HG03097 (cell line): ENCODE results near the gene MTURN.
"Not testable (repeated sequence)": the region's sequence is repeated elsewhere in the genome, so short reads cannot be mapped to it uniquely, and the experiment has no call there.

Source experiments
- ATAC-seq: cut with Tn5 transposase; IDR thresholded peaks from one replicate; pipeline ENCODE4 v1.9.1; 2021; ENCODE audit not compliant: unreplicated experiment, low FRiP score

The MTURN gene

DNA sequence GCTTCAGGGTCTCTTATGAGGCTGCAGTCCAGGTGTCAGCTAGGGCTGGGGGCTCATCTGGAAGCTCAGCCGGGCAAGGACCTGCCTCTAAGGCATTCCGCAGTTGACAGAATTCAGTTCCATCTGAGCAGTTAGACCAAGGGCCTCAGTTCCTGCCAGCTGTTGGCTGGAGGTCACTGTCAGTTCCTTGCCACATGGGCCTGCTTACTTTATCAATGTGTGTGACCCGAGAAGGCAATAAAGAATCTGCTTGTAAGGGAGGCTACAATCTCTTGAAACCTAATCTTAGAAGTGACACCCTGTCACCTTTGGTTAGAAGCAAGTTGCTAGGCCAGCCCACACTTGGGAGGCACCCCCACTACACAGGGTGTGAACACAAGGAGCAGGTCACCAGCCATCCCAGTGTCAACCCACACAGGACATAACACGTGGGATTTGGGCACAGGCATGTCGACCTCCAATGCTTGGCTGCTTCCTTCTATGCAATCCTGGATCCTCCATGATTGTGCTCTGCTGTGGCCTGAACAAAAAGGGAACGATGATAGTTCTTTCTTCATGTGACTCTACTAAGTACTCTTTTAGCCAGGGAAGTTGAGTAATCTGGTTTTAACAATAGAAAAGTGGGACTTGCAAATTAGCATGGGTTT lies 41.8 kb downstream of the MTURN start:
- no peak for ATAC-seq

DNA sequence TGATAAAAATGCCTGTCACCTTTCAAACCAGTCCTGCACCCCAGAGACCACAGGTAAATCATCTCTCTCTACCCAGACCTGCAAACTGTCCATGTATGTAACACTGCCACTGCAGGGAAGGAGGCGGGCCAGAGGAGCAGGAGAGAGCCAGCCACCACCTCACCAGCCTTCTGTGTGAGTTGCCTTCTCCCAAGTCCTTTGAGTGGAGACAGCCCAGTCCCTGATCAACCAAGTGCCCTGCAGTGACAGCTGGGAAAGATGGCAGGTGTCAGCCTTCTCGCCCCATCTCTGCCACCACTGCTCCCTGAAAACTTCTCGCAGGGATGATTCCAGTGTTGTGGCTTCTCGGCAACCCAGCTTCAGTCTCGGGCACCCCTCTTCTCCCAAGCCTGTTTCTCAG lies 42.4 kb downstream of the MTURN start:
- no peak for ATAC-seq

DNA sequence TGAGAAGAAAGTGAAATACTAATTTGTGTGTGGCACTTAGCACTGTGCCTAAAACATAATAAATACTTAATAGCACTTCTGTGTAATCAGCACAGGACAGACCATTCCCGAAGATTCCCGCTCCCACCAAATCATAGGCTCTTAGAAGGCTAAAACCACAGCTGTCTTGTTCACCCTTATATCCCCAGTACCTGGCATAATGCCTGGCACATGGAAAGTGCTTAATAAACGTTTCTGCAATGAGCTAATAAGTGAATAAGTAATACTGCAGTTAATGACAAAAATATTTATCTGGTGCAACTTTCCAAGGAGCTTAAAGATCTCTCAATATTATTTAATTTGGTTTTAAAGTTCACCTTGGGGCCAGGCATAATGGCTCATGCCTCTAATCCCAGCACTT lies 43.2 kb downstream of the MTURN start:
- ATAC-seq, result no peak

DNA sequence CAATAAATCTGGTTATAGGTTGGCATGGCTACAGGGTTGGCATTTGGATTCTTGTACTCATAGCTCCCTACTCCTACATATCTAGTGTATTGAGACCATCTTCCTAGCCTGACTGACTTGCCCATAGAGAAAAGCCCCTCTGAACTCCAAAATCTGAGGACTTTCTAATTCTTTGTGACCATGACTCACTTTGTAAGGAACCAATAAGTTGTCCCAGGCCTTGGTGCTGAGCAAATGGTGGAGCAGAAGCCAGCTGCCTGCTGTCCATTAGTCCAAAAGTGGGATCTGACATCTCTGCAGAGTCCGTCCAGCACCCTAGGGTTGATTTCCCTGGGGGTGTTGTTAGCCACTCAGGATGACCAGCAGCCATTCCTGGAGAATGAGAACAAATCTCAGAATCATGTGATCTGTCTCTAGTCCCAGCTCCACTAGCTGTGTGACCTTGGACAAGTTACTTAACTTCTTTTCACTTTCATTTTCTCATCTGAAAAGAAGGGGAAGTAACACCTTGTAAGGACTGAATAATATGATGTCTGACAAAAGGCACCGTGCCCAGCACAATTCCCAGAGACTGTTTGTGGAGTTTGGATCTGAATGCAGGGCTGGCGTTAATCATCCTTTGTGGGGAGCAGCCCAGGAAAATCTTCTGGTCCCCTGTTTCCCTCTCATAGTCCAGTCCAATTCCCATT lies 44.1 kb downstream of the MTURN start:
- peak; percentile 74 for ATAC-seq

DNA sequence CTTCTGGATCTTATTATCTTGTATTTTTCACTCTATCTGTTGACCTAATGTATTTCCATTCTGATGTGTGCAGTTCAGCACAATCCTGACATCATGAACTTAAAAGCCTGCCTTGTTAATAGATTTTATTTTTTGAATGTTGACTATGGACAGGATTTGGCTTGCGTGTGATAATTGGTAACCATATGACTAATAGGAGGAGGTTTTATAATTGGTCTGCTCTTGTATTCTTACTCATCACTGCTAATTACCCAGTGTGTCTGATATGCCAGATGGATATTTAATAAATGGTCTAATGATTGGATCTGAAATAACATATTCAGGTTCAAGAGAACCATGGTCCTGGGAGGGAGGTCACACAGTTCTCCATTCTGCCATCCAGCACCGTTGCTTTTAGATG lies 45.9 kb downstream of the MTURN start:
- no peak for ATAC-seq

DNA sequence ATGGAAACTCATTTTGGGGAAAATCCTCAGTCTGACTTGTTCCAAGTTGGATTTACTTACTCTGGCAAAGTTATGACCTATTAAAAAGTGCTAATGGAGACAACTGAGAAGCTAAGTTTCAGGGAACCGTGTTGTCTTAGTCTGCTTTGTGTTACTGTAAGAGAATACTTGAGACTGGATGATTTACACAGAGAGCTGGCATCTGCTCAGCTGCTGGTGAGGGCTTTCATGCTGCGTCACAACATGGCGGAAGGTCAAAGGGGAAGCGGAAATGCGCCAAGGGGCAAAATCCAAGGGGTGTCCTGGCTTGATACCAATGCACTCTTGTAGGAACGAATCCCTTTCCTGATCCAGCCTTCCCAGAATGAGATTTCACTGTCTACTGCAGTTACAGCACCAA lies 46.4 kb downstream of the MTURN start:
- ATAC-seq, result no peak

DNA sequence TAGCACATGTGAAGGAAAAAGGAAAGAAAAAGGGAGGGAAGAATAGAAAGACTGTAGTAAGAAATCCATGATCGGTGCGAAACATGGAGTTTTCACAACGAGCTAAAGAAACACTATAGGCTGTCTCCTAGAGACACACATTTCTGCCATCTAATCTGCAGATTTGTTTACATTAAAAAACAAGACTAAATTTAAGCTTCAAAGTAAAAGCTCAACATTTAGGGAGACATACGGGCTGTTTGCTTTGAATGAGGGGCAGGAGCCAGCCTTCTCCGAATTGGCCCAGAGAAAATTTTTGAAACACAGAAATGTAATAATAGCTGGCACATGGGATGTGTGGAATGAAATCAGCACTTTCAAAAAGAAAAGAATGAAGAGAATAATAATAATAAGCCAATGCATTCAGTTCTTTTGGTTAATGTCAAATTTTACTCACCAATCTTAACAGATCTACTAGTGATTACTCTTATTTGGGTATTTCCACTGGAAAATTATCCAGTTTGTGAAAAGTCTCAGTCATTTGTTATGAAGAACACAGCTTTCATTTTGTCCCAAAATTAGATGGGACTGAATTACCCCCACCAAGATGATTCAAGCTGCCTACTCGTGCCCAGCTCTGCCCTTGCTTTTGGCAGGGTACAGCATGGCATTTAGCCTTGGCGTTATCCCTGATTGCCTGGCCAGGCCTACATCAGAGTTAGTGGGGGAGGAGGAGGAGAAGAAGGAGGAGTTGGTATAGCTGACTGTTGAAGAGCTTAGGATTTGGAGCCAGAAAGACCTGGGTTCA lies 47.1 kb downstream of the MTURN start:
- no peak for ATAC-seq

DNA sequence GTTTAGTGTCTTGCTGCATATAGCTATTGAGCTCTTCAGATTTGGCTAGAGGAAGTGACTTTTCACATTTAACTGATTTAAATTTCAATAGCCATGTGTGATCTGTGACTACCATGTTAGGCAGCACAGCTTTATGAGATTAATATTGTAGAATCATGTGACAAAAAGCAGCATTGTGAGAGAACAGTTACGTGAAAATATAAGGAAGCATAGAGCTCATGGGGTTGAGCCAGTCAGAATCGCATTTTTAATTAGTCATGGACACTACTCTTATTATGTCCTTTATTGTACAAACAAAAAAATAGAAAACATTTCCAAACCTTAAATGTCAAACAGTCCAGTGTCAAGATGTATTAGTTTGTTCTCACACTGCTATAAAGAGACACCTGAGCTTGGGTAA lies 48.0 kb downstream of the MTURN start:
- ATAC-seq, result no peak

DNA sequence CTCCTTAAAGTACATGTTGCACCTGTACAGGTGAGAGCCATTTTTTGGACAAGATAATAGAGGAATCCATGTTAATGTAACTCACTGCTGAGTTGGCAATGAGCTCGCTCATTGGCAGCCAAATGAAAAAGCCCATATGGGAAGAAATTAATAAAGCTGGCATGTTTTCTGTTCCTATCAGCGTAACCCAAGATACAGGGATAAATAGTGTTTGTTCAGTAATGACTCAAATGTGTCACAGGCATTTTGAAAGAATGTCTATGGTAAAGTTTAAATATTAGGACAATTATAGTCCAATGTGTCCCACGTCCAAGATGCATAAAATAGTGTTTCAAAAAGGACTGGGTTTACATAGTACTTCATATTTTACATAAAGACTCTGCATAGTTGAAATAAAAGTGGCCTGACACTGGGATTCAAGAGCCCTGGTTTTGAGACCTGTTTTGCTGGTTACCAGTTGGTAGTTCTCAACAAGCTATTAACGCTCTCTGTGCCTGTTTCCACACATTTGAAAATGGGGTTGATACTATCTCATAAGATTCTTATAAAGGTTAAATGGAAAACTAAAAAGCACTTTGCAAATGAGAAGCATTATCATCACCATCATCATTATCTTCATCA lies 49.1 kb downstream of the MTURN start:
- ATAC-seq, result no peak

DNA sequence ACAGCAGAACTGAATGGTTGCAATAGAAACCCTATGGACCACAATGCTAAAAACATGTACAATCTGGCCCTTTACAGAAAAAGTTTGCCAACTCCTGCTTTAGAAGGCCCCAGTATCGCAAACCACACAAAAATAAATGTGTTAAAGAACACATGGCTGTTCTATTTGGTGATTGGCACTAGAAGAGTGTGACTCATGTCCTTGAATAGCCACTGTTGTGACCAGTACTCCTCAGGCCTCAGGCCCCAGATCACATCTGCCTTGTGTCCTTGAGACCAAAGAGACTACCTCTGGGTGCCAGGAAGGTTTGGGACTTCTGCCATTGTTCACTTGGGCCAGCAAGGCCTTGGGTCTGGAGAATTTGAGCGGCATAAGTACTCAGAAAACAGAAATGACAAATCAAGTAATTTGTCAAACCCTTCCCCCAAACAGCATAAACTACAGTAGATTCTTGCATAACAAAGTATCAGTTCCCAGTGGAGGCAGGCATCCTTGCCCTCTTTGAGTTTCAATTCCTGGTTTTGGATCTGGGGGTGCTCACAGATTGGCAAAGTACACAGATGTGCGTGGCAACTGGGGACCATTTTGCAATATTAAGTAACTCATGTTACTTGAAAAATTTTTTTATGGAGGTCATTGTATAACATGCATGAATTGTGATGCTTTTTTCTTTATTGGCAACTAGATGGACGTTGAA lies 50.2 kb downstream of the MTURN start:
- no peak for ATAC-seq

DNA sequence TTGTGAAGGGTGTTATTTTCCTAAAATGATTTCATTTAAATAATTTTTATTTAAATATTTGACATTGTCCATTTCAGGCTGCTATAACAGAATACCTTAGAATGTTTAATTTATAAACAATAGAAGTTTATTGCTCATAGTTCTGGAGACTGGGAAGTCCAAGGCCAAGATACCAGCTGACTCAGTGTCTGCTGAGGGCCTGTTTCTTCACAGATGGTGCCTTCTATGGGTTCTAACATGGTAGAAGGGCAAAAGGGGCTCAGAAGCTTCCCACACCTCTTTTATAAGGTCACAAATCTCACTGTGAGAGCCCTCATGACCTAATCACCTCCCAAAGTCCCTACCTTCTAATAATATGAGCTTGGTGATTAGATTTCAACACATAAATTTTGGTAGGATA lies 50.7 kb downstream of the MTURN start:
- ATAC-seq, result no peak

DNA sequence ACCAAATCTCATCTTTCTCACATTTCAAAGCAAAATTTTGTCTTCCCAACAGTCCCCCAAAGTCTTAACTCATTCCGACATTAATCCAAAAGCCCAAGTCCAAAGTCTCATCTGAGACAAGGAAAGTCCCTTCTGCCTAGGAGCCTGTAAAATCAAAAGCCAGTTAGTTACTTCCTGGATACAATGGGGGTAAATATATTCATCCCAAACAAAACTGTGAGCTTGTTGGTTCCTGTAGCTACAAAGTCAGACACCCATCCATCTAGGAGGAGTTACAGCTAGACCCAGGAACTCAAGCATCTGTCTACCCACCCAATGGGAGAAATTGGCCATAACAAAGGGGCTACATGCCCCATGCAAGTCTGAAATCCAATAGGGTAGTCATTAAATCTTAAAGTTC lies 51.9 kb downstream of the MTURN start:
- ATAC-seq, result no peak

DNA sequence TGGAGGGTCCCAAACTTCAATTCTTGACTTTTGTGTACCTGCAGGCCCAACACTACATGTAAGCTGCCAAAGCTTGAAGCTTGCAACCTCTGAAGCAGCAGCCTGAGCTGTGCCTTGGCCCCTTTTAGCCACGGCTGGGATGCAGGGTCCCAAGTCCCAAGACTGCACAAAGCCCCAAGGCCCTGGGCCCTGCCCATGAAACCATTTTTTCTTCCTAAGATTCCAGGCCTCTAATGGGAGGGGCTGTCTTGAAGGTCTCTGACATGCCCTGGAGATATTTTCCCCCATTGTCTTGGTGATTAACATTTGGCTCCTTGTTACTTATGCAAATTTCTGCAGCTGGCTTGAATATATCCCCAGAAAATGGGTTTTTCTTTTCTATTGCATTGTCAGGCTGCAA lies 52.7 kb downstream of the MTURN start:
- no peak for ATAC-seq

DNA sequence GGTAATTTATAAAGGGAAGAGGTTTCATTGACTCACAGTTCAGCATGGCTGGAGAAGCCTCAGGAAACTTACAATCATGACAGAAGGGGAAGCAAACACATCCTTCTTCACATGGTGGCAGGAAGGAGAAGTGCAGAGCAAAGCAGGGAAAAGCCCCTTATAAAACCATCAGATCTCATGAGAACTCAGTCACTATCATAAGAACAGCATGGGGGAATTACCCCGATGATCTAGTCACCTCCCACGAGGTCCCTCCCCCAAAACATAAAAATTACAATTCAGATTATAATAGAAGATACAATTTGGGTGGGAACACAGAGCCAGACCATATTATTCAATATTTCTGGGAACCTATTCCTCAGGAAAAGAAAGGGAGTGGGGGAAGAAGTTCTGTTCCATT lies 53.6 kb downstream of the MTURN start:
- ATAC-seq, result not testable (repeated sequence)

DNA sequence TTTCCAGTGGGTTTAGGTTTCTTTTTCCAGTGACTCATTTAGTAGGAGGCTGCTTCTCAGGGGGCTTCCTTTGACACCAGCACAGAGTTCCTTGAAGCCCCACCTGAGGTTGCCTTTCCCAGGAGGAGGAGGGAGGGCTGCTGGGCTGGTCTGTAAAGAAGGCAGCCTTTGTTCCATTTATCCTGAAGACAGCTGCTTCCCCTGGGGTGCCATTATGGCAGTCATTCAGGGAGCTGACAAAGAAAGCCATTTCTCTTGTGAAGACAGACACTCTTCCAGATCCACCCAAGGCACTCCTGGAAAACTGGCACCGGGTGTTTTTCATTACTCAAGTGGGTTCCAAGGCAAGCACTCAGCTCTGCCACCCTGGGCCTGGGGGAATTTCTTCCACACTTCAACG lies 54.0 kb downstream of the MTURN start:
- ATAC-seq, result no peak

DNA sequence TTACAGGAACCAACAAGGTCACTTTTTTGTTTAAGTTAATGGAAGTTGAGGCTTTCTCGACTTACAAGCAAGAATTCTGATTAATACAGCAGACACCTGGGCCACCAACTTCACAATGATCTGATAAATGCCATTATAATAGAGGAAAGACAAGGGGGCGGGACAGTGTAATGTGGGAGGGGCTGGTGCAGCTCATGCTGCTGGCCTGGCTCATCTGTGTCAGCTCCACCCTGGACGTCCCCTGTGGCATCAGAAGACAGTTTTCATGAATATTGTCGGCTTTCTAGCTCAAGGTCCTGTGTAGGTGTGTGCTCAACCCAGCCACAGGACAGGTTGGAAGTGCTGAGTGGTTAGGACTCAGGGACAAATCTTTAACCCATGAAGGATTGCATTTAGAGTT lies 57.0 kb downstream of the MTURN start:
- ATAC-seq, result no peak

DNA sequence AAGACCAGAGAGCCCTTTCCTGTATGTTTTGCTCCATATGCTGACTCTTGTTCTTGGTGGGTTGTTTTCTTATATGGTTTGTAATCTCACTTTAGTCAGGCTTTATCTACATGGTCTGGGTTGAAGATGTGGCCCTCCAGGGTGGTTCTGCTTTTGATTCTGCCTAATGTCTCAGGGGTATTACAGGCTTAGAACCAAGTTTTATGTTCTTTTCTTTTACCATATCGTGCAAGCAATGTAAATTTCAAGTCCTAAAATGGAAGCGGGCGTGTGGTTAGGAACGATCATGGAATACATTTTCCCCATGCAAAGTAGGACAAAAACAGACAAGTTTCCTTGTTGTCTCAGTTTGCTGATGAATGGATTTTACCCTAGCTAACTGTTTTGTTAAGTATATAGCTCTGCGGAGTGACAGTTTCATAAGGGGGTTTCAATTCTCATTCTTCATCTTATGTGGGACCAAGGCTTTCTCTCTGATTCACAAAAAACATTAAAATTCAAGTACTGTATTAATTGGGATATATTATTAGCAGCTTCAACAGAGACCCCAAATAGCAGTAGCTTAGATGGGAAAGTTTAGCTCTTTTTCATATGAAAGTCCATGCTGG lies 58.7 kb downstream of the MTURN start:
- no peak for ATAC-seq

DNA sequence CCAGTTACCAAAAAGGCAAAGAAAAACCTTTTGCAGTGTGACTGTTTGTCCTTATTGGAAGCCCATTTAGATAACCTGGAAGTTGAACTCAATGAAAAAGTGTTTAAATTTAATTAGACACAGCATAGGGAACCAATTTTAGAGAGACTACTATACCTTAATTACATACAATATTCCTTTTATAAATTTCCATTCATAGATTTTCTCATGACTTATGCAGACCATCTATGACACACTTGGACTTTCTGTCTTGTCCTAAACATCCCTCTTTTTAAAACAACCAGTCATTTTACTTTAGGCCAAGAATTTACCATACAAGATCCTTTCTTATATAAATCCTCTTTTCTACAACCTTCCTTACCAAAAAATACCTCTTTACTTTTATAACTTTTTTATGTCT lies 61.6 kb downstream of the MTURN start:
- no peak for ATAC-seq

DNA sequence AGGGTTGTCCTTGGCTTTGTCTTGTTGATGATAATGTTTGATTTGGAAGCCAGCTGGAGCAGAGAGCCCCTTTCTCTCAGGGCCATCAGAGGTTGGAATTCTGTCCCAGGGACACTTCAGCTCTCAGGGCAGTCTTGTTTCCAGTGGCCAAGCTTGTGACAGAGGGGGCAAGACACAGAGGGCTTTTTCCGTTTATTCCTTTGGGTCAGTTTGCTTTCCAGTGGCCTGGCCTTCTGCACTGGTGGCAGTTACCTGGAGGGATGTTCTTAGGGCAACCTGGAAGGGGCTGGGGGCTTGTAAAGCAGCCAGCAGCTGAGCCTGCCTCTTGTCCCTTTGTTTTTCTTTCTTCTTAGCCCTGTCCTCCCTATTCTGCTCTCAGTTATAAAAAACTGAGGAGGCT lies 62.7 kb downstream of the MTURN start:
- no peak for ATAC-seq

DNA sequence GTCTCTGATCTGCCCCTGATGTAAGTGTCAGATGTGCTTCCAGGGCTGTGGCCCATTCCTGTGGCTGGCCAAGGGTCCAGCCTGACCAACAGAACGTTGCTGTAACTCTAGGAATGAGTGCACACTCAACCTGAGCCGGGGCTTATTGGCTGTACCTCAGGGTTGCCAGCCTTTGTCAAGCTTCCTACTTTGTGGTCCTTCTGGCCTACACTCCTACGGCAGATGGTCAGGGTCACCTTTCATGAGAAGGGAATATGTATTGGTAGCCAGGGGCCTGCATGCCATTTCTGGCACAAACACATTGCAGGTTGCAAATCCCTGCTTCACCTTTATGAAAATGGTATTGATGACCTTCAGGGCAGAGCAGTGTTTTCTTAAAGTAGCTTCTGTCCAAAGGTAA lies 64.5 kb downstream of the MTURN start:
- no peak for ATAC-seq
